Astrocyte of the cerebellum (primary cell): ENCODE measurements around the gene MOK.

Experiments used
- DNase-seq: peaks from one replicate; pipeline ENCODE4 v3.0.0-alpha.2; 2011; ENCODE audit warnings: low read depth
- H3K4me3 ChIP-seq: 2 replicates; pipeline ENCODE4 v1.5.1; 2011; ENCODE audit warnings: mild to moderate bottlenecking, low read depth, low read length, moderate library complexity
- CTCF ChIP-seq: IDR thresholded peaks from 2 replicates; pipeline ENCODE4 v1.5.1; 2012; ENCODE audit warnings: low read length, low read depth, moderate library complexity, mild to moderate bottlenecking; ENCODE audit errors: missing control alignments
- in situ Hi-C: cut with HindIII; loops from 2 replicates; pipeline ENCODE4 v1.10.0; 2017; ENCODE audit warnings: low sequenced_read_pairs

MOK gene

DNA sequence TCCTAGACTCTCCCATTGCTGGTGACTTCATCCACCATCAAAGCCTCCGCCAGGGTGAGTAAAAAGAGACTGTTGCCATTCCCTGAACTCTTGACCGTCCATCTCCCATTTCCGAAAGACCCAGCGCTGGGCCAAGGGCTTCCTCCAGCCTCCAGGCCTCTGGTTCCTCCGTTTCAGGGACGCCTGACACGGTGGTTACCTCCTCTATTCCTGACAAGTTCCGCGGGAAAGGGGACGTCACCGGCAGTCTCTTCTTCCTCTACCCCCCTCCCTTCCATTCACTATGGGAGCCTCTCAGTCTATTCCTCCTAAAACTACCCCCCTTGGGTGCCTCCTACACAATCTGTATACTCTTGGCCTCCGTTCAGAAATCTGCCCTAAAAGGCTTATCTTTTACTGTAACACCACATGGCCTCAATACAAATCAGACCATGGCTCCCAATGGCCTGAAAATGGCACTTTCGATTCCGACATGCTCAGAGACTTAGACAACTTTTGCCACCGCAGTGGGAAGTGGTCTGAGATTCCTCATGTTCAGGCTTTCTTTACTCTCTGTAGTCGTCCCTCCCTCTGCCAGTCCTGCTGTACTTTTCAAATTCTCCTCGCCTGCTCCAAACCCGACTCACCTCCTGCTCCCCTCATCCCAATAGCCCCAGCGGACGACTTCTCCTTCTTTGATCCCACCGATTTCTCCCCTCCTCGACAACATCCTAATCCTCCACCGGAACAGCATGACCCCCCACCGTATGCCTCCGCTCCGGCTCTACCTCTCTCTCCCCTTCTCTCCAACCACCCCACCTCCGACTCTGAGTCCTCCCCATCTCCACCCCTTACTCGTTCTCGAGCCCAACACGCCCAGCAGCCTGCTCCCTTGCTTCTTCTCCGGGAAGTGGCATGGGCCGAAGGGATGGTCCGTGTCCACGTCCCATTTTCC is 70.4 kb downstream of the MOK start:
- in situ Hi-C loops: no loop called here
- no peak for DNase-seq
- no peak for TF ChIP-seq CTCF
- peak overlapping the region; percentile 16 for H3K4me3 ChIP-seq

DNA sequence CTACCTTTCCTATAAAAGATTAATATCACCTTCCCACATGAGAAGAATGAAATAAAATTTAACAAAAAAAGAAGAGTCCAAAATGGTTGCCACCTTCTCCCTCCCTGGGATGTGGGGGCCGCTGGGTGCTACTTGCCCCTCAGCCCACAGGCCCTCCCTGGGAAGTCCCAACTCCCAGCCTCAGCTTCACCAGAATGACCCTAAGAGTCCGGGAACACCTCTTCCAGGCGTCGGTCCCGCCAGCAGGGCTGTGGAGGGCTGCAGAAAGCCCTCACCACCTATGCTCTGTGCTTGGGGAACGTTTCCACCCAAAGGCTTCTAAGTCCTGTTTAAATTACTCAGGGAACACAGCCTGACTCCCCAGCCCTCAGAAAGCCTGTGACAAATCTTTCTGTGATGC is 71.9 kb downstream of the MOK start:
- no peak overlapping the region for H3K4me3 ChIP-seq
- TF ChIP-seq CTCF: no peak
- in situ Hi-C loops: no loop called here
- no peak for DNase-seq

GRCh38 chr14:102232348-102232625 is 72.7 kb downstream of the MOK start:
- no peak for TF ChIP-seq CTCF
- DNase-seq: no peak
- no peak overlapping the region for H3K4me3 ChIP-seq
- in situ Hi-C loops: no loop called here

DNA sequence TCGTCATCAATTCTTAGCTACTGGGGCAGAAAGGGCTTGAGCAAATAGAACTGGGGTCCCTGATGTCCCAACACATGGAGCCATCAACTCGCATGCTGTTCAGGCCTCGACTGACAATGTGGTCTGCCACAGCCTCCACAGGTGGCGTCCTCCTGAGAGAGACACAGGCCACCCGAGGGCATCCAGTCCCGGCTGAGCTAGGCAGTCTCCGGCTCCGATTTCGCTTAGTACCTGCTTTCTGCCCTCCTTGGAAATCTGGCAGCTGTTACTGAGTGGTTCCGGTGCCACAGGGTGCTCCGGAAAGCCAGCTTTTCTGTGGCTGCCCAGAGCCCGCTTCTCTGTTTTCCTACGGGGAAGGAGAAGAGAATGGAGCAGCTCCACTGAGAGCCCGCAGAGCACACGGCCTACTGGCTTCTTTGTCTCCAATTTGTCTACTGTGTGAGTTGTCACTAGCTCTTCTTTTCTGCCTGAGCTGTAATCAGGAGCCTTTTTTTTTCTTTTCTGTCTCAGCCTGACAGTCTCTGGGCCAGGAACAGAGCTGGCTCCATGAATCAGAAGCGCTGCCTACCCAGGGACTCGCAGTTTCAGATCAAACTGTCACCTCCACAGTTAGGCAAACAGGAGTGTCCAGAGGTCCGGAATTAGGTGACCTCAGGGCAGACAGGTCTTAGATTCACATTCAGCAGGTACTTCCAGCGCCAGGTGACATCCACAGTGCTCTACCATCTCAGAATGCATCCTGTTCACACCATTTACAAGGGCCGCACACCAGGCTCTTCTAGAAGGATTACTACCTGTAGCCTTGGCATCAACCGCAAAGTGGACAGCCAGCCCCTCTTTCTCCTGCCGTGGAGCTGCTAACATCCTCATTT is 73.3 kb downstream of the MOK start:
- no peak for TF ChIP-seq CTCF
- H3K4me3 ChIP-seq: no peak overlapping the region
- DNase-seq: no peak
- in situ Hi-C loops: no loop called here

DNA sequence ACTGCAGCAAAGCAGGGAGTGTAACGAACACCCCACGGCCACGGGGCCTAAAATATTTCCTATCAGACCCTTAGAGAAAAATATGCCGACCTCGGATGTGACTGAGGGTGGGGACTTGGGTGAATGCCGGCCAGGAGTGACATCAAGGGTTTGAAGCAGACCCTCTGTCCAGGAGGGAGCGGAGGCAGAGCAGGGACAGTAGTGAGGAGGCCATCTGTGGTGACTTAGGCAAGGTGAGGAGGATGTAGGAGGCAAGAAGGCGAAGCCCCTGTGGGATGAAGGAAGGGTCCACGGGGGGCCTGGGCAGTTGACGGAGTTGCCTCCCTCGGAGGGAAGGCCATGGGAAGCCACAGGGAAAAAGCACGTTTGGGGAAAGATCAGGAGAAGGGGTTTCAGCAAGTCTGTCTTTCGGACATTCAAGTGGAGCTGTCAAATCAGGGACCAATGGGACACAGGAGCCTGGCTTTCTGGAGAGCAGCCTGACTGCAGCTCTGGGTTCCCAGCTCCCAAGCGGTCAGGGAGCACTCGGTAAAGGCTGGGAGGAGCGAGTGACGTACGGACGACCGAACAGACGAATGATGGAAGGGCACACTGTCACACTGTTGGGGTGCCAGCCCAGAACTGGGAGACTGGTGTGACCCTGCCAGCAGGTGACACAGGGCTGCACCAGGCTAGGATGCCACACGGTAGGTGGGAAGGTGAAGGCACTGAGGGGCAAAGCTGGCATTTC is 74.3 kb downstream of the MOK start:
- H3K4me3 ChIP-seq: no peak overlapping the region
- no peak for DNase-seq
- in situ Hi-C loops: no loop called here
- no peak for TF ChIP-seq CTCF

- no peak for TF ChIP-seq CTCF
- DNase-seq: no peak
- H3K4me3 ChIP-seq: no peak overlapping the region
- in situ Hi-C loops: no loop called here
Measured at GRCh38 chr14:102229739-102230092, 75.2 kb downstream of the MOK start.
